SK-N-SH (cell line): ENCODE data around the gene NAXE. TPM values are rescaled to one million over a fixed set of nuclear protein-coding genes. Genes with fewer than 3 reads are reported as not detected.

Source experiments
- CTCF ChIA-PET: fragments of 300-600, 350-600 bp; formaldehyde crosslinking; extraction: SDS; loops from one replicate; lab custom pipeline; 2021; lab: Yijun Ruan, JAX
- POLR2A ChIA-PET: fragments of 350-600 bp; sonication (Branson Sonifier 250); formaldehyde crosslinking; extraction: SDS; loops from one replicate; lab custom pipeline; 2020; ENCODE audit warnings: antibody characterized with exemption, inconsistent platforms; lab: Yijun Ruan, JAX
- DNase-seq: peaks from one replicate; pipeline ENCODE4 v3.0.0; 2012
- H2AFZ ChIP-seq: fragments of 200-600 bp; sonication (generic); 2 replicates; pipeline ENCODE4 v1.8.1; 2016; ENCODE audit warnings: antibody characterized with exemption, mild to moderate bottlenecking, low read depth
- H3F3A ChIP-seq: fragments of 200-600 bp; sonication (generic); replicated peaks from 2 replicates; pipeline ENCODE3; 2016; ENCODE audit warnings: antibody characterized with exemption, mild to moderate bottlenecking; ENCODE audit not compliant: insufficient read depth
- H3K27ac ChIP-seq, 2 experiments: fragments of 200-500 bp in 1 of 2; fragments of 200-600 bp in 1 of 2; sonication (Bioruptor generic) in 1 of 2; sonication (generic), shearing (Covaris generic) in 1 of 2; 2 replicates each; pipeline versions ENCODE4 v1.5.1 to v1.6.1; 2014 to 2016; ENCODE audit warnings: low read depth in 2 of 2, inconsistent platforms in 1 of 2, low read length in 1 of 2, mild to moderate bottlenecking in 1 of 2, mixed read lengths in 1 of 2
- H3K27me3 ChIP-seq: fragments of 200-600 bp; sonication (generic), shearing (Covaris generic); 2 replicates; pipeline ENCODE4 v1.6.1; 2016; ENCODE audit warnings: mixed run types; ENCODE audit not compliant: insufficient read depth
- H3K36me3 ChIP-seq, 2 experiments: fragments of 200-500 bp in 1 of 2; fragments of 200-600 bp in 1 of 2; sonication (Bioruptor generic) in 1 of 2; sonication (generic) in 1 of 2; replicated peaks in 1 of 2; 2 replicates each; pipeline versions ENCODE3 to v1.5.1; 2014 to 2016; ENCODE audit warnings: low read length in 1 of 2, mild to moderate bottlenecking in 1 of 2; ENCODE audit not compliant: insufficient read depth in 2 of 2, control insufficient read depth in 1 of 2
- H3K4me1 ChIP-seq, 2 experiments: fragments of 200-500 bp in 1 of 2; fragments of 200-600 bp in 1 of 2; sonication (Bioruptor generic) in 1 of 2; sonication (generic), shearing (Covaris generic) in 1 of 2; 2 replicates each; pipeline versions ENCODE4 v1.5.1 to v1.6.1; 2014 to 2016; ENCODE audit warnings: low read depth in 1 of 2, low read length in 1 of 2, mixed run types in 1 of 2; ENCODE audit not compliant: insufficient read depth in 2 of 2, control insufficient read depth in 1 of 2
- H3K4me2 ChIP-seq: fragments of 200-600 bp; sonication (generic), shearing (Covaris generic); 2 replicates; pipeline ENCODE4 v1.6.1; 2017; ENCODE audit warnings: mixed run types
- H3K4me3 ChIP-seq, 2 experiments: fragments of 200-500 bp in 1 of 2; fragments of 200-600 bp in 1 of 2; sonication (Bioruptor generic) in 1 of 2; sonication (generic), shearing (Covaris generic) in 1 of 2; 2 replicates each; pipeline versions ENCODE4 v1.5.1 to v1.8.1; 2014 to 2016; ENCODE audit warnings: low read depth in 2 of 2, inconsistent platforms in 1 of 2, low read length in 1 of 2, mild to moderate bottlenecking in 1 of 2, mixed read lengths in 1 of 2, moderate library complexity in 1 of 2
- H3K79me2 ChIP-seq: fragments of 200-600 bp; sonication (generic); 2 replicates; pipeline ENCODE4 v1.8.1; 2017; ENCODE audit warnings: mild to moderate bottlenecking; ENCODE audit not compliant: insufficient read depth
- H3K9ac ChIP-seq: fragments of 200-600 bp; sonication (generic); 2 replicates; pipeline ENCODE4 v1.6.1; 2017; ENCODE audit warnings: mixed run types
- H3K9me2 ChIP-seq: fragments of 200-600 bp; sonication (generic); 2 replicates; pipeline ENCODE4 v1.6.1; 2017; ENCODE audit warnings: mixed run types
- H3K9me3 ChIP-seq: fragments of 200-600 bp; sonication (generic); 2 replicates; pipeline ENCODE4 v1.6.1; 2017; ENCODE audit warnings: mixed run types, mild to moderate bottlenecking, moderate library complexity
- H4K20me1 ChIP-seq: fragments of 200-600 bp; sonication (generic); 2 replicates; pipeline ENCODE4 v1.6.1; 2017; ENCODE audit warnings: mild to moderate bottlenecking, mixed run types; ENCODE audit not compliant: insufficient read depth
- CHD2 ChIP-seq: fragments of 150-350 bp; IDR thresholded peaks from 2 replicates; pipeline ENCODE4 v1.6.1; 2018; ENCODE audit warnings: low read length; ENCODE audit not compliant: partially characterized antibody
- ELF1 ChIP-seq: IDR thresholded peaks from 2 replicates; pipeline ENCODE4 v1.4.0; 2012
- EP300 ChIP-seq, 2 experiments: IDR thresholded peaks; 2 replicates each; pipeline versions ENCODE4 v1.4.0 to v1.6.1; 2012; ENCODE audit warnings: borderline replicate concordance in 1 of 2, low read depth in 1 of 2, low read length in 1 of 2
- EZH2phosphoT487 ChIP-seq: fragments of 200-600 bp; sonication (generic); IDR thresholded peaks from 2 replicates; pipeline ENCODE4 v1.6.1; 2017; ENCODE audit warnings: low read depth, mixed run types, mild to moderate bottlenecking, antibody characterized with exemption, moderate library complexity, borderline replicate concordance
- FOXJ3 ChIP-seq: sonication (generic); formaldehyde crosslinking; IDR thresholded peaks from 2 replicates; pipeline ENCODE4 v1.5.1; 2020; ENCODE audit warnings: mild to moderate bottlenecking, missing genetic modification reagents
- GABPA ChIP-seq: IDR thresholded peaks from 2 replicates; pipeline ENCODE4 v1.4.0; 2012; ENCODE audit warnings: low read depth, mild to moderate bottlenecking
- GATA2 ChIP-seq: sonication (generic); formaldehyde crosslinking; IDR thresholded peaks from 2 replicates; pipeline ENCODE4 v1.5.0; 2020; ENCODE audit warnings: mild to moderate bottlenecking, missing genetic modification reagents
- JUND ChIP-seq: IDR thresholded peaks from 2 replicates; pipeline ENCODE4 v1.4.0; 2012
- MEF2A ChIP-seq: IDR thresholded peaks from 2 replicates; pipeline ENCODE4 v1.4.0; 2012; ENCODE audit warnings: low read depth, borderline replicate concordance
- MXI1 ChIP-seq: IDR thresholded peaks from 2 replicates; pipeline ENCODE4 v1.6.1; 2012; ENCODE audit warnings: mild to moderate bottlenecking, low read depth, low read length, improper control_type of control experiment
- NRF1 ChIP-seq: IDR thresholded peaks from 2 replicates; pipeline ENCODE4 v1.6.1; 2012; ENCODE audit warnings: low read depth, mild to moderate bottlenecking, low read length
- RFX5 ChIP-seq: IDR thresholded peaks from 2 replicates; pipeline ENCODE4 v1.6.1; 2012; ENCODE audit warnings: mild to moderate bottlenecking, improper control_type of control experiment, low read length
- SIN3A ChIP-seq: IDR thresholded peaks from 2 replicates; pipeline ENCODE4 v1.6.1; 2012; ENCODE audit warnings: low read depth, mild to moderate bottlenecking, low read length, moderate library complexity, borderline replicate concordance
- SMC3 ChIP-seq: IDR thresholded peaks from 2 replicates; pipeline ENCODE4 v1.6.1; 2012; ENCODE audit warnings: low read depth, low read length, improper control_type of control experiment
- TCF12 ChIP-seq: IDR thresholded peaks from 2 replicates; pipeline ENCODE4 v1.4.0; 2012
- WGBS: methylation state at CpG from one replicate; pipeline ENCODE4 v1.1.6; 2017; ENCODE audit warnings: low lambda C conversion rate; 5-methylcytosine and 5-hydroxymethylcytosine counted together
- polyA plus RNA-seq, 3 experiments: library from polyadenylated mRNA; depleted of rRNA; stranded (reverse); fragments of >200 nt; gene quantifications; 2 replicates each; pipeline ENCODE4 v1.2.3, GENCODE V29; 2012
- TF ChIP-seq, protein P1 (sequence below): IDR thresholded peaks from 2 replicates; pipeline ENCODE4; 2012
- TF ChIP-seq, protein P2 (sequence below): fragments of 200-600 bp; sonication (generic); IDR thresholded peaks from 2 replicates; pipeline ENCODE4 v1.6.1; 2017; ENCODE audit warnings: antibody characterized with exemption, mild to moderate bottlenecking, moderate library complexity
- TF ChIP-seq, protein P3 (sequence below): IDR thresholded peaks from 2 replicates; pipeline ENCODE4 v1.6.1; 2012; ENCODE audit warnings: mild to moderate bottlenecking, low read depth, low read length, moderate library complexity
- TF ChIP-seq, protein P4 (sequence below): fragments of 150-350 bp; IDR thresholded peaks from 2 replicates; pipeline ENCODE4 v1.6.1; 2017; ENCODE audit warnings: antibody characterized with exemption, low read length, low read depth, borderline replicate concordance

Gene NAXE
- polyA plus RNA-seq, 1 of the 3 experiments (the other 2 are of a cell fraction), result 98.4 TPM

DNA sequence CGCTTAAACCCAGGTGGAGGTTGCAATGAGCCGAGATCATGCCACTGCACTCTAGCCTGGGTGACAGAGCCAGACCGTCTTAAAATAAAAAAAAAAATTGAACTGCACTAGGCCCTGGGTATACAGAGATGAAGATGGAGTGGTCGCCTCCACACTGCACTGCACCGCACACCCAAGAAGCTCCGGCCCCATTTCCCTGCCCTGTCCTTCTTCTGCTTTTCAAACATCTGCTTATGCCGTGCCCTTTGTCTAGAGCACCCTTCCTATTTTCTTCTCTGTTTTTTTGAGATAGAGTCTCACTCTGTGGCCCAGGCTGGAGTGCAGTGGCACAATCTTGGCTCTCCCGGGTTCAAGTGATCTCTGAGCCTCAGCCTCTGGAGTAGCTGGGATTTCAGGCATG, 36.6 kb upstream of the NAXE start:
- Histone ChIP-seq H4K20me1 (no peaks in the 10 kb centered on the region), H3K27me3 (no peaks in the 10 kb centered on the region), H3K27ac (no peak overlapping the region), H2AFZ (no peak overlapping the region), H3K9me2 (no peaks in the 10 kb centered on the region), H3K4me1 (no peaks in the 10 kb centered on the region; a peak in 1 of 4 replicates), H3K9ac (no peak overlapping the region), H3F3A (no peaks in the 10 kb centered on the region), H3K4me2 (no peak overlapping the region), H3K79me2 (no peaks in the 10 kb centered on the region), H3K9me3 (no peaks in the 10 kb centered on the region), H3K4me3 (no peak overlapping the region), H3K36me3 (peaks cover 11 to 30% of the 10 kb centered on the region in 2 experiments)
- TF ChIP-seq, protein P1, sequence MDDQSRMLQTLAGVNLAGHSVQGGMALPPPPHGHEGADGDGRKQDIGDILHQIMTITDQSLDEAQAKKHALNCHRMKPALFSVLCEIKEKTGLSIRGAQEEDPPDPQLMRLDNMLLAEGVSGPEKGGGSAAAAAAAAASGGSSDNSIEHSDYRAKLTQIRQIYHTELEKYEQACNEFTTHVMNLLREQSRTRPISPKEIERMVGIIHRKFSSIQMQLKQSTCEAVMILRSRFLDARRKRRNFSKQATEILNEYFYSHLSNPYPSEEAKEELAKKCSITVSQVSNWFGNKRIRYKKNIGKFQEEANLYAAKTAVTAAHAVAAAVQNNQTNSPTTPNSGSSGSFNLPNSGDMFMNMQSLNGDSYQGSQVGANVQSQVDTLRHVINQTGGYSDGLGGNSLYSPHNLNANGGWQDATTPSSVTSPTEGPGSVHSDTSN, result no peak
- TF ChIP-seq CHD2 (no peak), NRF1 (no peak), RFX5 (no peak), FOXJ3 (CRISPR knock-in tag) (no peak), ELF1 (no peak), EZH2phosphoT487 (no peak), TCF12 (no peak), SIN3A (no peak), SMC3 (no peak), GATA2 (CRISPR knock-in tag) (no peak), MEF2A (no peak), MXI1 (no peak), GABPA (no peak), JUND (no peak), EP300 (IDR thresholded peaks at IDR 0.05; ENCODE audit: borderline replicate concordance in 1 of 2, low read depth in 1 of 2, low read length in 1 of 2) (no peak)
- TF ChIP-seq, protein P2, sequence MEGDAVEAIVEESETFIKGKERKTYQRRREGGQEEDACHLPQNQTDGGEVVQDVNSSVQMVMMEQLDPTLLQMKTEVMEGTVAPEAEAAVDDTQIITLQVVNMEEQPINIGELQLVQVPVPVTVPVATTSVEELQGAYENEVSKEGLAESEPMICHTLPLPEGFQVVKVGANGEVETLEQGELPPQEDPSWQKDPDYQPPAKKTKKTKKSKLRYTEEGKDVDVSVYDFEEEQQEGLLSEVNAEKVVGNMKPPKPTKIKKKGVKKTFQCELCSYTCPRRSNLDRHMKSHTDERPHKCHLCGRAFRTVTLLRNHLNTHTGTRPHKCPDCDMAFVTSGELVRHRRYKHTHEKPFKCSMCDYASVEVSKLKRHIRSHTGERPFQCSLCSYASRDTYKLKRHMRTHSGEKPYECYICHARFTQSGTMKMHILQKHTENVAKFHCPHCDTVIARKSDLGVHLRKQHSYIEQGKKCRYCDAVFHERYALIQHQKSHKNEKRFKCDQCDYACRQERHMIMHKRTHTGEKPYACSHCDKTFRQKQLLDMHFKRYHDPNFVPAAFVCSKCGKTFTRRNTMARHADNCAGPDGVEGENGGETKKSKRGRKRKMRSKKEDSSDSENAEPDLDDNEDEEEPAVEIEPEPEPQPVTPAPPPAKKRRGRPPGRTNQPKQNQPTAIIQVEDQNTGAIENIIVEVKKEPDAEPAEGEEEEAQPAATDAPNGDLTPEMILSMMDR, result no peak
- TF ChIP-seq, protein P3, sequence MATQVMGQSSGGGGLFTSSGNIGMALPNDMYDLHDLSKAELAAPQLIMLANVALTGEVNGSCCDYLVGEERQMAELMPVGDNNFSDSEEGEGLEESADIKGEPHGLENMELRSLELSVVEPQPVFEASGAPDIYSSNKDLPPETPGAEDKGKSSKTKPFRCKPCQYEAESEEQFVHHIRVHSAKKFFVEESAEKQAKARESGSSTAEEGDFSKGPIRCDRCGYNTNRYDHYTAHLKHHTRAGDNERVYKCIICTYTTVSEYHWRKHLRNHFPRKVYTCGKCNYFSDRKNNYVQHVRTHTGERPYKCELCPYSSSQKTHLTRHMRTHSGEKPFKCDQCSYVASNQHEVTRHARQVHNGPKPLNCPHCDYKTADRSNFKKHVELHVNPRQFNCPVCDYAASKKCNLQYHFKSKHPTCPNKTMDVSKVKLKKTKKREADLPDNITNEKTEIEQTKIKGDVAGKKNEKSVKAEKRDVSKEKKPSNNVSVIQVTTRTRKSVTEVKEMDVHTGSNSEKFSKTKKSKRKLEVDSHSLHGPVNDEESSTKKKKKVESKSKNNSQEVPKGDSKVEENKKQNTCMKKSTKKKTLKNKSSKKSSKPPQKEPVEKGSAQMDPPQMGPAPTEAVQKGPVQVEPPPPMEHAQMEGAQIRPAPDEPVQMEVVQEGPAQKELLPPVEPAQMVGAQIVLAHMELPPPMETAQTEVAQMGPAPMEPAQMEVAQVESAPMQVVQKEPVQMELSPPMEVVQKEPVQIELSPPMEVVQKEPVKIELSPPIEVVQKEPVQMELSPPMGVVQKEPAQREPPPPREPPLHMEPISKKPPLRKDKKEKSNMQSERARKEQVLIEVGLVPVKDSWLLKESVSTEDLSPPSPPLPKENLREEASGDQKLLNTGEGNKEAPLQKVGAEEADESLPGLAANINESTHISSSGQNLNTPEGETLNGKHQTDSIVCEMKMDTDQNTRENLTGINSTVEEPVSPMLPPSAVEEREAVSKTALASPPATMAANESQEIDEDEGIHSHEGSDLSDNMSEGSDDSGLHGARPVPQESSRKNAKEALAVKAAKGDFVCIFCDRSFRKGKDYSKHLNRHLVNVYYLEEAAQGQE, result no peak
- TF ChIP-seq, protein P4, sequence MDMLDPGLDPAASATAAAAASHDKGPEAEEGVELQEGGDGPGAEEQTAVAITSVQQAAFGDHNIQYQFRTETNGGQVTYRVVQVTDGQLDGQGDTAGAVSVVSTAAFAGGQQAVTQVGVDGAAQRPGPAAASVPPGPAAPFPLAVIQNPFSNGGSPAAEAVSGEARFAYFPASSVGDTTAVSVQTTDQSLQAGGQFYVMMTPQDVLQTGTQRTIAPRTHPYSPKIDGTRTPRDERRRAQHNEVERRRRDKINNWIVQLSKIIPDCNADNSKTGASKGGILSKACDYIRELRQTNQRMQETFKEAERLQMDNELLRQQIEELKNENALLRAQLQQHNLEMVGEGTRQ, result no peak
- DNase-seq, result no peak
- WGBS, result 81% methylated on average over 8 of the region's 8 CpGs
- ChIA-PET CTCF (interaction anchor here (1.2 to 1.4 kb wide), 2 partner anchors 17 to 75 kb away, joined by 3 read pairs; no protein-coding TSS in a partner anchor), POLR2A (no interaction called here)
